ENCODE measurements around the gene C1orf167. TPM values are rescaled to one million over a fixed set of nuclear protein-coding genes. Genes with fewer than 3 reads are reported as not detected.

Gene C1orf167
- total and polyA plus RNA-seq, 10 of the 15 experiments (the other 5 are each of a cell fraction or from before 2014, with no cell fraction given) = 0.17 to 0.31 TPM; not detected in 8

GRCh38 chr1:11802616-11802972 is 40.6 kb downstream of the C1orf167 start (continued):
- TF ChIP-seq USF1 (IDR thresholded peaks at IDR 0.05; ENCODE audit: borderline replicate concordance, extremely low read length, insufficient read depth, low read depth, low read length) = no peak
- TF ChIP-seq ZNF384 (IDR thresholded peaks at IDR 0.05; ENCODE audit: borderline replicate concordance, low read depth, low read length) = no peak
- TF ChIP-seq HCFC1 (IDR thresholded peaks at IDR 0.05; ENCODE audit: low read length) = no peak
- TF ChIP-seq KLF5 (IDR thresholded peaks at IDR 0.05; ENCODE audit: partially characterized antibody) = no peak
- no peak for TF ChIP-seq CBX3 (IDR thresholded peaks at IDR 0.05; ENCODE audit: borderline replicate concordance, low read depth)
- TF ChIP-seq E2F8 (IDR thresholded peaks at IDR 0.05; ENCODE audit: low read depth, partially characterized antibody) = no peak
- TF ChIP-seq POLR2AphosphoS5 (IDR thresholded peaks at IDR 0.05; ENCODE audit: low read length) = no peak
- no peak for TF ChIP-seq STAT1 (conservative IDR thresholded peaks at IDR 0.05)
- TF ChIP-seq SMARCA5 (IDR thresholded peaks at IDR 0.05) = no peak
- no peak for TF ChIP-seq CUX1 (IDR thresholded peaks at IDR 0.05; ENCODE audit: insufficient replicate concordance, low read depth, low read length)
- no peak for TF ChIP-seq RCOR1 (conservative IDR thresholded peaks at IDR 0.05; ENCODE audit: low read depth, low read length)
- TF ChIP-seq EGR1 (IDR thresholded peaks at IDR 0.05; ENCODE audit: borderline replicate concordance in 1 of 2, low read depth in 2 of 2, low read length in 2 of 2) = no peak
- TF ChIP-seq EED (IDR thresholded peaks at IDR 0.05; ENCODE audit: low read depth) = no peak
- TF ChIP-seq IRF3 (IDR thresholded peaks at IDR 0.05) = no peak
- TF ChIP-seq SMAD5 (IDR thresholded peaks at IDR 0.05; ENCODE audit: low read depth) = no peak
- no peak for TF ChIP-seq CREB1 (IDR thresholded peaks at IDR 0.05; ENCODE audit: low read depth)
- TF ChIP-seq, protein P1, sequence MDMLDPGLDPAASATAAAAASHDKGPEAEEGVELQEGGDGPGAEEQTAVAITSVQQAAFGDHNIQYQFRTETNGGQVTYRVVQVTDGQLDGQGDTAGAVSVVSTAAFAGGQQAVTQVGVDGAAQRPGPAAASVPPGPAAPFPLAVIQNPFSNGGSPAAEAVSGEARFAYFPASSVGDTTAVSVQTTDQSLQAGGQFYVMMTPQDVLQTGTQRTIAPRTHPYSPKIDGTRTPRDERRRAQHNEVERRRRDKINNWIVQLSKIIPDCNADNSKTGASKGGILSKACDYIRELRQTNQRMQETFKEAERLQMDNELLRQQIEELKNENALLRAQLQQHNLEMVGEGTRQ (IDR thresholded peaks at IDR 0.05; ENCODE audit: borderline replicate concordance, low read depth, low read length) = no peak; the same call in 1 of the 2 replicates
- TF ChIP-seq PML (IDR thresholded peaks at IDR 0.05; ENCODE audit: low read length) = no peak
- no peak for TF ChIP-seq TCF3 (IDR thresholded peaks at IDR 0.05; ENCODE audit: borderline replicate concordance, insufficient read depth, low read depth, low read length)
- TF ChIP-seq NRF1 (conservative IDR thresholded peaks at IDR 0.05; ENCODE audit: low read depth, low read length) = no peak
- no peak for TF ChIP-seq SUPT20H (IDR thresholded peaks at IDR 0.05; ENCODE audit: borderline replicate concordance, control insufficient read depth, low read depth, low read length)
